Measurements from ENCODE around the gene NBEA. TPM values are rescaled to one million over a fixed set of nuclear protein-coding genes. Genes with fewer than 3 reads are reported as not detected.

NBEA gene
- total RNA-seq, 5 donors from 2014 or later (not counting 1 experiment from before 2014, with no cell fraction given), result 1.3 to 8.7 (median 3.7) TPM

DNA sequence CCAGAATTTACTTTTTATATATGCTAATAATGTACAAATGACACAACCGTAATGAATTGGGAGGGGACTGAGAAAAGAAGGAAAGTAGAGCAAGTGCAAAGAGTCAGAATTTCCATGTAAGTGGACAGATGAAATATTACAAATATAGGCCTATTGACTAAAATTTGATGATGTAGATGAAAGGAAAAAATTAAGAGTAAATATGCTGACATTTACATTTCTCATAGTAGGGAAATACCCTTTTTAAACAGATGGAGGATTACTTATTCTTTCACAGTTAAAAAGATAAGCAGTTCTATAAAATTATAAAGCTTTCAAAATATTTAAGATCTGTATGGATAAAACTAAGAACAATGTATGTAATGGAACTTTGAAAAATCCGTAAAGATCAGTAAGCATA lies 185.4 kb downstream of the NBEA start:
- Histone ChIP-seq H3K9me3 (no peaks in the 10 kb centered on the region), H3K27me3 (replicated peaks in 1 of 2; ENCODE audit: control insufficient read depth in 2 of 2, extremely low read depth in 1 of 2, insufficient read depth in 2 of 2, low read length in 1 of 2) (no peaks in the 10 kb centered on the region), H3K27ac (ENCODE audit: low read length) (no peak overlapping the region), H3K4me1 (ENCODE audit: control insufficient read depth in 1 of 2, extremely low read depth in 1 of 2, insufficient read depth in 2 of 2, low read length in 2 of 2) (no peaks in the 10 kb centered on the region), H3K36me3 (ENCODE audit: control insufficient read depth in 2 of 2, extremely low read depth in 1 of 2, insufficient read depth in 1 of 2, low read length in 1 of 2) (no peaks in the 10 kb centered on the region), H3K4me3 (ENCODE audit: control insufficient read depth in 1 of 2, extremely low read depth in 1 of 2, low read length in 1 of 2) (no peak overlapping the region)
- ChIA-PET POLR2A (no interaction called here), CTCF (no interaction called here)
- no peaks in the 10 kb centered on the region for H3K27me3 Mint-ChIP-seq
- DNase-seq, result no peak
- no peaks in the 10 kb centered on the region for H3K9me3 Mint-ChIP-seq
- H3K4me3 Mint-ChIP-seq, result no peak overlapping the region
- no peaks in the 10 kb centered on the region for H3K36me3 Mint-ChIP-seq
- no CpG with 5 or more reads among the region's 2 CpGs for WGBS (ENCODE audit: insufficient coverage)
- no peaks in the 10 kb centered on the region for H3K4me1 Mint-ChIP-seq
- ATAC-seq (replicated peaks in 1 of 4), result no peak
- H3K27ac Mint-ChIP-seq, result no peak overlapping the region

DNA sequence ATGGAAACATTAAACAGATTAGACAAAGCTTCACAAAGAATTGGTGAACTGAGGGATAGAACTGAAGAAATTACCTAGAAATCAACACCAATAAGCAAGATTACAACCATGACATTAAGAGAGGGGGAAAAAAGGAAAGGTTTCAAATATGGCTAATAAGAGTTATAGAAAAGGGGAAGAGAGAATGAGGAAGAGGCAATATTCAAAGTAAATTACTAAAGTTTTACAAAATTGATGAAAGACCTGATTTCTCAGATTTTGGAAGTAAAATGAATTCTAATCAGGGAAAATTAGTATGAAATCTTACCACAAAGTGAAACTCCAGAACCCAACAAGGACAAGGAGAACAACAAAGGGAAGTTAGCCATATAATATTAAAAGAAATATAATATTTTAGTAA lies 187.4 kb downstream of the NBEA start:
- H3K36me3 ChIP-seq (ENCODE audit: control insufficient read depth in 2 of 2, extremely low read depth in 1 of 2, insufficient read depth in 1 of 2, low read length in 1 of 2), result no peaks in the 10 kb centered on the region
- no peak overlapping the region for H3K4me3 ChIP-seq (ENCODE audit: control insufficient read depth in 1 of 2, extremely low read depth in 1 of 2, low read length in 1 of 2)
- no peaks in the 10 kb centered on the region for H3K36me3 Mint-ChIP-seq
- ATAC-seq (replicated peaks in 1 of 4), result no peak
- H3K4me3 Mint-ChIP-seq, result no peak overlapping the region
- ChIA-PET CTCF (no interaction called here), POLR2A (no interaction called here)
- no peak overlapping the region for H3K27ac Mint-ChIP-seq
- no peaks in the 10 kb centered on the region for H3K4me1 Mint-ChIP-seq
- DNase-seq, result no peak
- no peaks in the 10 kb centered on the region for H3K9me3 ChIP-seq
- H3K27me3 Mint-ChIP-seq, result no peaks in the 10 kb centered on the region
- H3K27ac ChIP-seq (ENCODE audit: low read length), result no peak overlapping the region
- H3K4me1 ChIP-seq (ENCODE audit: control insufficient read depth in 1 of 2, extremely low read depth in 1 of 2, insufficient read depth in 2 of 2, low read length in 2 of 2), result no peaks in the 10 kb centered on the region
- H3K9me3 Mint-ChIP-seq, result no peaks in the 10 kb centered on the region
- H3K27me3 ChIP-seq (replicated peaks in 1 of 2; ENCODE audit: control insufficient read depth in 2 of 2, extremely low read depth in 1 of 2, insufficient read depth in 2 of 2, low read length in 1 of 2), result no peaks in the 10 kb centered on the region

DNA sequence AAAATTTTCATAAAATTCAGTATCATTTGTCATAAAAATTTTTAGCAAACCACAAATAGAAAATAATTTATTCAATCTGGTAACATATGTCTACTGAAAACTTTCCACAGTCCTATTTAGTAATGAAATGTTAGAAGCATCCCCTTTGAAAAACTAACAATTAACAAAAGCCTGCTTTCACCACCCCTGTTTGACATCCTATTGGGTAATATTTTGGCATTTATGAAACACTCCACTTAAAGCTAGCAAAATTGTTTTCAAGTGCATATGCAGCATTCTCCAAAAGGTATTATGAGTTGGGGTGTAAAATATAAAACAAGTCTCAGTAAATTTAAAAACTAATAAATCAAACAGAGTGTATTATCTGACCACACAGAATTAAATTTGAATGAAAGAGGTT lies 189.4 kb downstream of the NBEA start:
- H3K9me3 ChIP-seq, result no peaks in the 10 kb centered on the region
- ATAC-seq (replicated peaks in 1 of 4) (no peak), DNase-seq (no peak)
- no peak overlapping the region for H3K4me3 ChIP-seq (ENCODE audit: control insufficient read depth in 1 of 2, extremely low read depth in 1 of 2, low read length in 1 of 2)
- H3K4me3 Mint-ChIP-seq, result no peak overlapping the region
- H3K9me3 Mint-ChIP-seq, result no peaks in the 10 kb centered on the region
- ChIA-PET POLR2A (no interaction called here), CTCF (no interaction called here)
- no peaks in the 10 kb centered on the region for H3K27me3 ChIP-seq (replicated peaks in 1 of 2; ENCODE audit: control insufficient read depth in 2 of 2, extremely low read depth in 1 of 2, insufficient read depth in 2 of 2, low read length in 1 of 2)
- no peak overlapping the region for H3K27ac ChIP-seq (ENCODE audit: low read length)
- H3K27me3 Mint-ChIP-seq, result no peaks in the 10 kb centered on the region
- H3K4me1 Mint-ChIP-seq, result no peaks in the 10 kb centered on the region
- no peaks in the 10 kb centered on the region for H3K36me3 ChIP-seq (ENCODE audit: control insufficient read depth in 2 of 2, extremely low read depth in 1 of 2, insufficient read depth in 1 of 2, low read length in 1 of 2)
- H3K36me3 Mint-ChIP-seq, result no peaks in the 10 kb centered on the region
- H3K4me1 ChIP-seq (ENCODE audit: control insufficient read depth in 1 of 2, extremely low read depth in 1 of 2, insufficient read depth in 2 of 2, low read length in 2 of 2), result no peaks in the 10 kb centered on the region
- no peak overlapping the region for H3K27ac Mint-ChIP-seq

DNA sequence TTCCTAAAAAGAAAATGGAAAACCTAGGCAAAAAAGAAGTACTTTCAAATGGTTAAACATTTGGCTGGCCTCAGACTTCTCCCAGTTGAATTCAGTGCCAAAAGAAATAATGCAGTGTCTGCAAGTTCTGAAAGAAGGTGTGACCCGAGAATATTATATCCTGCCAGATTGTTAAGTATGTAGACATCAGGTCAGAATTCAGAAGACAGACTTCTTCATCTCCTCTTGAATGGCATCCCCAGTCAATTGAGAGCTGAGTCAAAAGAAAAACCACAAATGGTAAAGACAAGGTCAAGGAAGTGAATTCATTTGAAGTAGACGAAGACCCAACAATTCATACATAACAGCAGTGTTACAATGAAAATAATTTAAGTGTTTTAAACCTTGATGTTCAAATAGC lies 194.5 kb downstream of the NBEA start:
- H3K36me3 ChIP-seq (ENCODE audit: control insufficient read depth in 2 of 2, extremely low read depth in 1 of 2, insufficient read depth in 1 of 2, low read length in 1 of 2), result no peaks in the 10 kb centered on the region
- no peaks in the 10 kb centered on the region for H3K27me3 Mint-ChIP-seq
- ATAC-seq (replicated peaks in 1 of 4) (no peak), DNase-seq (no peak)
- H3K9me3 Mint-ChIP-seq, result no peaks in the 10 kb centered on the region
- no CpG with 5 or more reads among the region's 2 CpGs for WGBS (ENCODE audit: insufficient coverage)
- H3K36me3 Mint-ChIP-seq, result no peaks in the 10 kb centered on the region
- POLR2A ChIA-PET, result no interaction called here
- no peak overlapping the region for H3K4me3 ChIP-seq (ENCODE audit: control insufficient read depth in 1 of 2, extremely low read depth in 1 of 2, low read length in 1 of 2)
- no peaks in the 10 kb centered on the region for H3K4me1 Mint-ChIP-seq
- H3K9me3 ChIP-seq, result no peaks in the 10 kb centered on the region
- H3K4me3 Mint-ChIP-seq, result no peak overlapping the region
- H3K27me3 ChIP-seq (replicated peaks in 1 of 2; ENCODE audit: control insufficient read depth in 2 of 2, extremely low read depth in 1 of 2, insufficient read depth in 2 of 2, low read length in 1 of 2), result no peaks in the 10 kb centered on the region
- no peaks in the 10 kb centered on the region for H3K4me1 ChIP-seq (ENCODE audit: control insufficient read depth in 1 of 2, extremely low read depth in 1 of 2, insufficient read depth in 2 of 2, low read length in 2 of 2)
- no peak overlapping the region for H3K27ac Mint-ChIP-seq
- CTCF ChIA-PET, result no interaction called here
- no peak overlapping the region for H3K27ac ChIP-seq (ENCODE audit: low read length)

DNA sequence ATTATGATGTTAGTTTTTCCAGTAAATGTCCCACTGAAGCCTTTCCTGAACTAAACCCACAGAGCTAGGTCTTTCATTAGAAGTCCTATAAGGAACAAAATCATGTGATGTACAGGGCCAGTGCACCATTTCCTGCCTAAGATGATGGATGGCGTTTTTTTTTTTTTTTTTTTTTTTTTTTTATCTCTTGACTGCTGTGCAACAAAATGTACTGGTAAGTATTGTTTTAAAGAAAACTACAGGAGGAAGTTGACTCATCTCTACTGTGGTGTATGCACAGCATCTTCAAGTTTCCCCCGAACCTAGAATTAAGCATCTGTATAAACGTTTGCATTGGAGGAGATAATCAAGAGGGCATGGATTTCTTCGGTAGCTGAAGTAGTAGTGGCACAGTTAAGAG lies 197.5 kb downstream of the NBEA start:
- H3K4me3 Mint-ChIP-seq, result no peak overlapping the region
- H3K4me1 Mint-ChIP-seq, result no peaks in the 10 kb centered on the region
- DNase-seq (no peak), ATAC-seq (replicated peaks in 1 of 4) (peak in 1 of 4 experiments; percentile 13)
- H3K4me3 ChIP-seq (ENCODE audit: control insufficient read depth in 1 of 2, extremely low read depth in 1 of 2, low read length in 1 of 2), result no peak overlapping the region
- no peak overlapping the region for H3K27ac ChIP-seq (ENCODE audit: low read length)
- no peaks in the 10 kb centered on the region for H3K36me3 ChIP-seq (ENCODE audit: control insufficient read depth in 2 of 2, extremely low read depth in 1 of 2, insufficient read depth in 1 of 2, low read length in 1 of 2)
- ChIA-PET POLR2A (interaction anchor here in 1 of 2 donors (0.6 kb wide), 1 partner anchor 326 kb away, joined by 5 read pairs; no protein-coding TSS in a partner anchor), CTCF (interaction anchor here in 1 of 2 donors (0.5 to 0.6 kb wide), 2 partner anchors 13 to 1613 kb away, joined by 3 read pairs; no protein-coding TSS in a partner anchor)
- H3K4me1 ChIP-seq (ENCODE audit: control insufficient read depth in 1 of 2, extremely low read depth in 1 of 2, insufficient read depth in 2 of 2, low read length in 2 of 2), result no peaks in the 10 kb centered on the region
- H3K9me3 Mint-ChIP-seq, result no peaks in the 10 kb centered on the region
- H3K36me3 Mint-ChIP-seq, result no peaks in the 10 kb centered on the region
- no peaks in the 10 kb centered on the region for H3K27me3 Mint-ChIP-seq
- no CpG with 5 or more reads among the region's 4 CpGs for WGBS (ENCODE audit: insufficient coverage)
- no peaks in the 10 kb centered on the region for H3K27me3 ChIP-seq (replicated peaks in 1 of 2; ENCODE audit: control insufficient read depth in 2 of 2, extremely low read depth in 1 of 2, insufficient read depth in 2 of 2, low read length in 1 of 2)
- no peak overlapping the region for H3K27ac Mint-ChIP-seq
- H3K9me3 ChIP-seq, result no peaks in the 10 kb centered on the region

DNA sequence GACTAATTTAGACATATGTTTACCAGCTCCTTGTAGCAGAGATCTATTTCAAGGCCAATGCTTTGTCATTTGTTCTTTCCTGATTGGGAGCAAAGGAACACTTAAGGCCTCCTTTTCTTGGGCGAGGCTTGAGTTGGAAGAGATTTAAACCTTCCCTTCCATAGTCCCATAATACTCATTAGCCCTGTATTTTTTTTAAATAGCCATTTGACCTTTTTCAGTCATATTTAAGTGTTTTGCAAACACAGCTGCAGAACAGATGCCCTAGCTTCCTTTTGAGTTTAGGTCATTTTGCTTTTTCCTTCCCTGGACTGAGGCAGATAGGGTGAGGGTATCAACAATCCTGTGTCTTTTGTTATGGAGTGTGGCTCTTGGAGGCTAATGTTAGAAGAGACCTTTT lies 198.3 kb downstream of the NBEA start:
- no peak overlapping the region for H3K27ac Mint-ChIP-seq
- no peak for DNase-seq
- no peaks in the 10 kb centered on the region for H3K36me3 Mint-ChIP-seq
- H3K27me3 Mint-ChIP-seq, result no peaks in the 10 kb centered on the region
- ATAC-seq (replicated peaks in 1 of 4), result no peak
- Histone ChIP-seq H3K36me3 (ENCODE audit: control insufficient read depth in 2 of 2, extremely low read depth in 1 of 2, insufficient read depth in 1 of 2, low read length in 1 of 2) (no peaks in the 10 kb centered on the region), H3K27ac (ENCODE audit: low read length) (no peak overlapping the region), H3K4me3 (ENCODE audit: control insufficient read depth in 1 of 2, extremely low read depth in 1 of 2, low read length in 1 of 2) (no peak overlapping the region), H3K27me3 (replicated peaks in 1 of 2; ENCODE audit: control insufficient read depth in 2 of 2, extremely low read depth in 1 of 2, insufficient read depth in 2 of 2, low read length in 1 of 2) (no peaks in the 10 kb centered on the region), H3K9me3 (no peaks in the 10 kb centered on the region), H3K4me1 (ENCODE audit: control insufficient read depth in 1 of 2, extremely low read depth in 1 of 2, insufficient read depth in 2 of 2, low read length in 2 of 2) (no peaks in the 10 kb centered on the region)
- H3K4me3 Mint-ChIP-seq, result no peak overlapping the region
- no peaks in the 10 kb centered on the region for H3K9me3 Mint-ChIP-seq
- POLR2A ChIA-PET, result interaction anchor here in 1 of 2 donors (0.6 kb wide), 2 partner anchors 14 to 325 kb away, joined by 5 to 13 read pairs; no protein-coding TSS in a partner anchor
- CTCF ChIA-PET, result interaction anchor here in 1 of 2 donors (0.5 to 0.6 kb wide), 2 partner anchors 12 to 1614 kb away, joined by 3 read pairs; no protein-coding TSS in a partner anchor
- no peaks in the 10 kb centered on the region for H3K4me1 Mint-ChIP-seq
- WGBS (ENCODE audit: insufficient coverage), result no CpG with 5 or more reads among the region's 1 CpG

DNA sequence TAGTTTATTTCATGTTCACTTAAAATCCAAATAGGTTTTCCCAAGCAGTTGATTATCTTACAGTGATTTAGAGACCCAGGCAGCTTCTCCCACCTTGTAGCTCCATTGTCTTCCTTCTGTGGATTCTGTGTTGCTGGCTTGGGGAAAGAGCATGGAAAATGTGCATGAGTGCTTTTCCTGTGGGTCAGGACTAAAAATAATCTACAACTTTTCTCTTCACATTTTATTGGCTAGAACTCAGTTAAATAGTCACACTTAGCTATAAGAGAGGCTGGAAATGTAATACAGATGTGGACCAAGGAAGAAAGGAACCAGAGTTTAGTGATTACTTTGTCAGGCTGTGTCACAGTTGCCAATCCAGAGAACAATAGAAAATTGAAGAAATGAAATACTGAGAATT lies 198.8 kb downstream of the NBEA start:
- Histone ChIP-seq H3K27ac (ENCODE audit: low read length) (no peak overlapping the region), H3K4me1 (ENCODE audit: control insufficient read depth in 1 of 2, extremely low read depth in 1 of 2, insufficient read depth in 2 of 2, low read length in 2 of 2) (no peaks in the 10 kb centered on the region), H3K36me3 (ENCODE audit: control insufficient read depth in 2 of 2, extremely low read depth in 1 of 2, insufficient read depth in 1 of 2, low read length in 1 of 2) (no peaks in the 10 kb centered on the region), H3K9me3 (no peaks in the 10 kb centered on the region), H3K27me3 (replicated peaks in 1 of 2; ENCODE audit: control insufficient read depth in 2 of 2, extremely low read depth in 1 of 2, insufficient read depth in 2 of 2, low read length in 1 of 2) (no peaks in the 10 kb centered on the region), H3K4me3 (ENCODE audit: control insufficient read depth in 1 of 2, extremely low read depth in 1 of 2, low read length in 1 of 2) (no peak overlapping the region)
- Mint-ChIP-seq H3K36me3 (no peaks in the 10 kb centered on the region), H3K27ac (no peak overlapping the region), H3K27me3 (no peaks in the 10 kb centered on the region), H3K4me3 (no peak overlapping the region), H3K9me3 (no peaks in the 10 kb centered on the region), H3K4me1 (no peaks in the 10 kb centered on the region)
- no peak for DNase-seq
- ChIA-PET POLR2A (interaction anchor here in 1 of 2 donors (0.6 kb wide), 1 partner anchor 14 kb away, joined by 13 read pairs; no protein-coding TSS in a partner anchor), CTCF (interaction anchor here in 1 of 2 donors (1.0 kb wide), 1 partner anchor 1913 kb away, joined by 3 read pairs; no protein-coding TSS in a partner anchor)
- ATAC-seq (replicated peaks in 1 of 4), result no peak
